Measurements from ENCODE around the gene DISC1. TPM values are rescaled to one million over a fixed set of nuclear protein-coding genes. Genes with fewer than 3 reads are reported as not detected.

Gene DISC1
- total RNA-seq, 1 donor from 2014 or later: 3.5 TPM

DNA sequence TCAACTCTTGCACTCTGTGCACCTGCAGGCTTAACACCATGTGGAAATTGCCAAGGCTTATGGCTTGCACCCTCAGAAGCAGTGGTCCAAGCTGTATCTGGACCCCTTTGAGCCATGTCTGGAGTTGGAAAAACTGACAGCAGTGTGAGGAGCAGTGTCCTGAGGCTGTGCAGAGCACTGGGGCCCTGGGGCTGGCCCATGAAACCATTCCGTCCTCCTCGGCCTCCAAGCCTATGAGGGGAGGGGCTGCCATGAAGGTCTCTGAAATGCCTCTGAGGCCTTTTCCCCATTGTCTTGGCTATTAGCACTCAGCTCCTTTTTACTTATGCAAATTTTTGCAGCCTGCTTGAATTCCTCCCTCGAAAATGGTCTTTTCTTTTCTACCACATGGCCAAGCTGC lies 126.7 kb downstream of the DISC1 start:
- Histone ChIP-seq H3K27ac (replicated peaks) (no peak overlapping the region), H3K4me3 (no peak overlapping the region), H3K9me3 (replicated peaks) (peaks cover 22% of the 10 kb centered on the region), H3K4me1 (peaks cover 12% of the 10 kb centered on the region), H3K27me3 (ENCODE audit: low read depth) (no peaks in the 10 kb centered on the region), H3K36me3 (peaks cover 42% of the 10 kb centered on the region)
- intact Hi-C loops (cut with micrococcal nuclease): no loop called here
- no peak for DNase-seq
- TF ChIP-seq, protein P1, sequence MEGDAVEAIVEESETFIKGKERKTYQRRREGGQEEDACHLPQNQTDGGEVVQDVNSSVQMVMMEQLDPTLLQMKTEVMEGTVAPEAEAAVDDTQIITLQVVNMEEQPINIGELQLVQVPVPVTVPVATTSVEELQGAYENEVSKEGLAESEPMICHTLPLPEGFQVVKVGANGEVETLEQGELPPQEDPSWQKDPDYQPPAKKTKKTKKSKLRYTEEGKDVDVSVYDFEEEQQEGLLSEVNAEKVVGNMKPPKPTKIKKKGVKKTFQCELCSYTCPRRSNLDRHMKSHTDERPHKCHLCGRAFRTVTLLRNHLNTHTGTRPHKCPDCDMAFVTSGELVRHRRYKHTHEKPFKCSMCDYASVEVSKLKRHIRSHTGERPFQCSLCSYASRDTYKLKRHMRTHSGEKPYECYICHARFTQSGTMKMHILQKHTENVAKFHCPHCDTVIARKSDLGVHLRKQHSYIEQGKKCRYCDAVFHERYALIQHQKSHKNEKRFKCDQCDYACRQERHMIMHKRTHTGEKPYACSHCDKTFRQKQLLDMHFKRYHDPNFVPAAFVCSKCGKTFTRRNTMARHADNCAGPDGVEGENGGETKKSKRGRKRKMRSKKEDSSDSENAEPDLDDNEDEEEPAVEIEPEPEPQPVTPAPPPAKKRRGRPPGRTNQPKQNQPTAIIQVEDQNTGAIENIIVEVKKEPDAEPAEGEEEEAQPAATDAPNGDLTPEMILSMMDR (IDR thresholded peaks at IDR 0.05; ENCODE audit: borderline replicate concordance): no peak

DNA sequence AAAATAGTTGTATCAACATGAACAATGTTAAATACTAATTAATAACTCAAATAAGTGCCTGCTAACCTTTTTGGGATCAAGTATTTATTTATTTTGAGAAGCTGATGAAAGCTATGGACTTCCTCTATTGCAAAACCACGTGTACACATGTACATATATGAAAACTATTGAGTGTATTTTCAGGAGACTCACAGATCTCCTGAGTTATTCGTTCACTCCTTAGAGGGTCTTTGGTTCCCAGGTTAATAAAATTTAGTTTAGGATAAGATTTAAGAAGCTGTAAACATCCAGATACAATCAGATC lies 130.5 kb downstream of the DISC1 start:
- TF ChIP-seq, protein P1 (IDR thresholded peaks at IDR 0.05; ENCODE audit: borderline replicate concordance): peak; percentile 9
- H3K27ac ChIP-seq (replicated peaks): no peak overlapping the region
- H3K4me3 ChIP-seq: no peak overlapping the region
- H3K4me1 ChIP-seq: peaks cover 5% of the 10 kb centered on the region
- no peak for DNase-seq
- intact Hi-C loops (cut with micrococcal nuclease): no loop called here
- no peaks in the 10 kb centered on the region for H3K27me3 ChIP-seq (ENCODE audit: low read depth)
- peaks cover 27% of the 10 kb centered on the region for H3K36me3 ChIP-seq
- H3K9me3 ChIP-seq (replicated peaks): peaks cover 22% of the 10 kb centered on the region

DNA sequence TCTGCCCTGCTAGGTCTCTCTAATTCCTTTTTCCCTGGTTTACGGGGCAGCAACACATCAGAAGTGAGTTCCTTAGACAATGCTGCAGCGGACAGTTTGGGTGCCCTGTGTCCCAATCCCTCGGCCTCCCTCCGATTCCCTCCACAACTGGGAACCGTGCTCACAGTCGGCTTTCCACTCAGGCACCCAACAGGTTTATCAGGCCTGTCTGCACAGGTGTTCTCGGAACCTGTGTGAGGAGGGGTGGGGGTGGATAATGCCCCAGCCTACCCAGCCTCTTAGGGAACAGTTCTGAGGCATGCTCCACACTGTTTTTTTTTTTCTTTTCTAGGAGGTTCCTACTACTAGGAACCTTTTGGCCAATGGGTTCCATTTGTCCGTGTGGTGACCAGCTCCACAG lies 131.2 kb downstream of the DISC1 start:
- no peaks in the 10 kb centered on the region for H3K27me3 ChIP-seq (ENCODE audit: low read depth)
- peaks cover 20% of the 10 kb centered on the region for H3K36me3 ChIP-seq
- no peak overlapping the region for H3K27ac ChIP-seq (replicated peaks)
- DNase-seq: no peak
- no peak overlapping the region for H3K4me3 ChIP-seq
- H3K9me3 ChIP-seq (replicated peaks): peaks cover 17% of the 10 kb centered on the region
- TF ChIP-seq, protein P1 (IDR thresholded peaks at IDR 0.05; ENCODE audit: borderline replicate concordance): no peak
- intact Hi-C loops (cut with micrococcal nuclease): no loop called here
- H3K4me1 ChIP-seq: peaks cover 5% of the 10 kb centered on the region

DNA sequence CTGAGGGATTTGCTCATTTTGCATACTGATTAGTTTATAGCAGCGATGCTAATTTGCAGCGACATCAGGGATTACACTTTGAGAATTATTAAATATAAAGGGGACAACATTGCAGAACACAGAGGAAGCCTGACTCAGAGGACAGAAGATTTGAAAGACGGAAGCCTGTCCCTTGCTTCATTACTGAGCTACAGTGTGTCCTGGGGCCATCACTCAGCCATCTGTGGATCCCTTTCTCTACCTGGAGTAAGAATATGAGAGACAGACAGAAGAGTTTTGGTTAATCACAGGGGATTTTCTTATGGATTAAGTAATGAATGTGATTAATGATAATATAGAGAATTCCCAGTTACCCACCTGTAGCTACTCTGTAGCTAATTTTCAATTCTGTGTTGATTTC lies 134.7 kb downstream of the DISC1 start:
- Histone ChIP-seq H3K9me3 (replicated peaks) (no peaks in the 10 kb centered on the region), H3K27ac (replicated peaks) (no peak overlapping the region), H3K27me3 (ENCODE audit: low read depth) (no peaks in the 10 kb centered on the region), H3K4me3 (no peak overlapping the region), H3K36me3 (no peaks in the 10 kb centered on the region), H3K4me1 (peaks cover 5% of the 10 kb centered on the region)
- TF ChIP-seq, protein P1 (IDR thresholded peaks at IDR 0.05; ENCODE audit: borderline replicate concordance): no peak
- intact Hi-C loops (cut with micrococcal nuclease): loop anchor here (10.0 kb wide), 1 partner anchor 54 kb away; no protein-coding TSS in a partner anchor
- DNase-seq: no peak

DNA sequence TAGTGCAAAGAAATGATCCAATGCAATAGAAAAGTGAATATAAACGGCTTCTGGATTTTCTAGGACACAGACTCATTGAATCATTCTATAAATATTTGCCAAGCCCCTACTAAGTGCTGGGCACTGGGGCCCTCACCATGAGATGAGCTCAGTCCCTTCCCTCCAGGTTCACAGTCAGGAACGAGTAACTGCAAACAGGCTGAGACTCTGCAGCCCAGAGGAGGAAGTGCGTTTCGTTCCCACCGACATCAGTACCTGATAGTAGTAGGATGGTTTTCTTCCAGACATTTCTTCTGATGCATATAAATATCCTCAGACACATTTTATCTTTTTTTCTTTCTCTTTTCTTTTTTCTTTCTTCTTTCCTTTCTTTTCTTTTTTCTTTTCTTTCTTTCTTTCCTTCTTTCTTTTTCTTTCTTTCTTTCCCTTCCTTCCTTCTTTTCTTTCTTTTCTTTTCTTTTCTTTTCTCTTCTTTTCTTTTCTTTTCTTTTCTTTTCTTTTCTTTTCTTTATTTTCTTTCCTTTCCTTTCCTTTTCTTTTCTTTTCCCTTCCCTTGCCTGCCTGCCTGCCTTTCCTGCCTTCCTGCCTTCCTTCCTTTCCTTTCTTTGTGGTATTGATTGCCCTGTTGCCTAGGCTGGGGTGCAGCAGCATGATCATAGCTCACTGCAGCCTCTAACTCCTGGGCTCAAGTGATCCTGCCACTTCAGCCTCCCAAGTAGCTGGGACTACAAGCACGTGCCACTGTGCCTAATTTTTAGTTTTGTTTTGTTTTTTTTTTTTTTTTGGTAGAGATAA lies 135.4 kb downstream of the DISC1 start:
- Histone ChIP-seq H3K4me3 (no peak overlapping the region), H3K9me3 (replicated peaks) (no peaks in the 10 kb centered on the region), H3K27ac (replicated peaks) (no peak overlapping the region), H3K4me1 (peaks cover 5% of the 10 kb centered on the region), H3K36me3 (no peaks in the 10 kb centered on the region), H3K27me3 (ENCODE audit: low read depth) (no peaks in the 10 kb centered on the region)
- intact Hi-C loops (cut with micrococcal nuclease): loop anchor here (10.0 kb wide), 1 partner anchor 53 kb away; no protein-coding TSS in a partner anchor
- no peak for DNase-seq
- TF ChIP-seq, protein P1 (IDR thresholded peaks at IDR 0.05; ENCODE audit: borderline replicate concordance): no peak
